Gastroesophageal sphincter (tissue), 4 donors: ENCODE measurements around the gene REM2. TPM values are rescaled to one million over a fixed set of nuclear protein-coding genes. Genes with fewer than 3 reads are reported as not detected.

ENCODE experiments used
- ATAC-seq: fragments of 150-250 bp; one replicate; pipeline ENCODE4 v1.9.1; 2016; ENCODE audit warnings: mild to moderate bottlenecking, moderate library complexity
- H3K27ac ChIP-seq, 4 donors: fragments of 200-600 bp; sonication (generic) in 3 of 4; 1 replicate in 3 of 4; 2 replicates in 1 of 4; pipeline ENCODE4 v1.5.1; 2016 to 2019
- H3K27me3 ChIP-seq: fragments of 200-600 bp; sonication (generic); one replicate; pipeline ENCODE4 v1.5.1; 2019
- H3K36me3 ChIP-seq, 2 donors: fragments of 200-600 bp; sonication (generic); one replicate each; pipeline ENCODE4 v1.5.1; 2019; ENCODE audit warnings: control low read depth in 1 of 2
- H3K4me1 ChIP-seq, 3 donors: fragments of 200-600 bp; sonication (generic); 1 replicate in 2 of 3; 2 replicates in 1 of 3; pipeline ENCODE4 v1.5.1; 2016 to 2019; ENCODE audit warnings: control low read depth in 2 of 3
- H3K4me3 ChIP-seq, 2 donors: fragments of 200-600 bp; sonication (generic); one replicate each; pipeline ENCODE4 v1.5.1; 2019; ENCODE audit warnings: mild to moderate bottlenecking in 1 of 2, moderate library complexity in 1 of 2
- H3K9me3 ChIP-seq, 3 donors: fragments of 200-600 bp; sonication (generic); one replicate each; pipeline ENCODE4 v1.5.1; 2017 to 2019; ENCODE audit warnings: control low read depth in 2 of 3
- CTCF ChIP-seq, 4 experiments: fragments of 200-600 bp in 2 of 4; fragments of 450-650 bp in 2 of 4; sonication (generic) in 1 of 4; IDR thresholded peaks; one replicate each; pipeline ENCODE4 v1.5.1; 2017 to 2019; ENCODE audit warnings: antibody characterized with exemption in 4 of 4, mild to moderate bottlenecking in 2 of 4, moderate library complexity in 2 of 4
- EP300 ChIP-seq: sonication (generic); formaldehyde crosslinking; IDR thresholded peaks from one replicate; pipeline ENCODE4 v1.6.1; 2017; ENCODE audit warnings: antibody characterized with exemption, mild to moderate bottlenecking
- POLR2A ChIP-seq, 2 donors: fragments of 450-650 bp; IDR thresholded peaks; one replicate each; pipeline ENCODE4 v1.6.1; 2017; ENCODE audit warnings: antibody characterized with exemption in 2 of 2, mild to moderate bottlenecking in 2 of 2, moderate library complexity in 1 of 2
- POLR2AphosphoS5 ChIP-seq: sonication (generic); formaldehyde crosslinking; IDR thresholded peaks from one replicate; pipeline ENCODE4 v1.6.1; 2017; ENCODE audit warnings: antibody characterized with exemption
- WGBS, 2 donors: methylation state at CpG; one replicate each; pipeline ENCODE4 v1.1.5; 2018; ENCODE audit warnings: low coverage in 1 of 2; 5-methylcytosine and 5-hydroxymethylcytosine counted together
- total RNA-seq, 4 donors: library from RNA; depleted of rRNA; stranded (reverse); fragments of >200 nt; gene quantifications; one replicate each; pipeline ENCODE4 v1.1.0, GENCODE V29; 2016

The REM2 gene
- total RNA-seq, 4 donors from 2014 or later = 0.20 to 0.93 (median 0.47) TPM

- 8 to 29% methylated on average over 2 to 9 of the region's 25 CpGs for WGBS, 2 donors
- peaks cover 0 to 45% of the 10 kb centered on the region in 2 donors for H3K36me3 ChIP-seq
- H3K27ac ChIP-seq = peak overlapping the region; percentile 96 to 99 (median 98)
- TF ChIP-seq POLR2AphosphoS5 (peak; percentile 66), CTCF (IDR thresholded peaks at IDR 0.05) (peak in 1 of 4 experiments; percentile 21), EP300 (no peak), POLR2A (IDR thresholded peaks at IDR 0.05) (peak; percentile 36 to 60)
- ATAC-seq = peak; percentile 78
- H3K27me3 ChIP-seq = no peaks in the 10 kb centered on the region
- peaks cover 0 to 61% (median 16%) of the 10 kb centered on the region in 3 donors for H3K4me1 ChIP-seq
- peak overlapping the region; percentile 92 to 96 for H3K4me3 ChIP-seq
- H3K9me3 ChIP-seq = no peaks in the 10 kb centered on the region
Observed at GRCh38 chr14:22837750-22838538, 45.1 kb upstream of the REM2 start.

GRCh38 chr14:22838631-22839041, 44.4 kb upstream of the REM2 start:
- H3K27me3 ChIP-seq = no peaks in the 10 kb centered on the region
- peak; percentile 18 for ATAC-seq
- peaks cover 0 to 68% (median 16%) of the 10 kb centered on the region in 3 donors for H3K4me1 ChIP-seq
- no peaks in the 10 kb centered on the region for H3K9me3 ChIP-seq
- TF ChIP-seq EP300 (no peak), POLR2AphosphoS5 (no peak), CTCF (IDR thresholded peaks at IDR 0.05) (no peak), POLR2A (IDR thresholded peaks at IDR 0.05) (no peak)
- peak overlapping the region; percentile 92 to 96 for H3K4me3 ChIP-seq
- WGBS, 2 donors = 0 to 13% methylated on average over 1 to 3 of the region's 6 CpGs
- peak overlapping the region; percentile 96 to 99 (median 98) for H3K27ac ChIP-seq
- H3K36me3 ChIP-seq = peaks cover 0 to 47% of the 10 kb centered on the region in 2 donors

DNA sequence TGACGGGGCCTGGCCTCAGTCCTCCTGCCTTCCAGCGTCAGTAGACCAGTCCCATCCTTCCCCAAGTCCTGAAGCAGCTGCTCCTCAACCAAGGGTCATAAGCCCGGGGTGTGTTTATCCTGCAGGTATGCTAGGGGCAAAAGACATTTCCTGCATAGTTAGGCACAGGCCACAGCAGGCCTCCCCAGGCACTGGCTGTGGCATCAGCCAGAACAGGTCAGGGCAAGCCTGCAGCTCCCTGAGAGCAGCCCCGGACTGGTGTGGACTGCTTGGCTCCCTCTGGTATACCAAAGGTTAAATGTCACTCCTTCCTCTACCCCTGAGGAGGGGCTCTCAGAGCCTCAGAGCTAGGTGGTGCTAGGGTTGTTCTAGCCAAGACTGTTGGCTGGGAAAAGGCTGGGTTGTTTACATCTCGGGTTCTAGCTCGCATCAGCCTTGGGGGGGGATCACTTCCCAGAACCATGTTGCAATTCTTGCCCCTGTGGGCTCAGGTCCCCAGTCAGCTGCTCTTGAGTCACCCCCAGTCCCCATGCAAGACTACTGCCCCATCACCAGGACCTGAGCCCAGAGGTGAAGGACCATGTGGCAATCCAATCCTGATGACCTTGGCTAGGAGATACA, 43.8 kb upstream of the REM2 start:
- Histone ChIP-seq H3K27ac (peak overlapping the region; percentile 96 to 99 (median 98)), H3K36me3 (peaks cover 0 to 47% of the 10 kb centered on the region in 2 donors), H3K4me1 (peaks cover 0 to 71% (median 16%) of the 10 kb centered on the region in 3 donors), H3K27me3 (no peaks in the 10 kb centered on the region), H3K4me3 (peak overlapping the region; percentile 92 to 96), H3K9me3 (no peaks in the 10 kb centered on the region)
- 0 to 40% methylated on average over 1 to 2 of the region's 6 CpGs for WGBS, 2 donors
- peak; percentile 51 for ATAC-seq
- TF ChIP-seq POLR2A (IDR thresholded peaks at IDR 0.05) (no peak), POLR2AphosphoS5 (peak; percentile 81)

GRCh38 chr14:22841311-22841710, 41.7 kb upstream of the REM2 start:
- no peaks in the 10 kb centered on the region for H3K27me3 ChIP-seq
- no peak overlapping the region for H3K4me3 ChIP-seq
- no peak for ATAC-seq
- peaks cover 0 to 57% of the 10 kb centered on the region in 2 donors for H3K36me3 ChIP-seq
- no peak for TF ChIP-seq POLR2A (IDR thresholded peaks at IDR 0.05)
- H3K4me1 ChIP-seq = peaks cover 0 to 86% (median 17%) of the 10 kb centered on the region in 3 donors
- H3K9me3 ChIP-seq = no peaks in the 10 kb centered on the region
- H3K27ac ChIP-seq = peak overlapping the region in 3 of 4 donors; percentile 39 to 90 (median 51)
- 67 to 78% methylated on average over 1 to 3 of the region's 9 CpGs for WGBS, 2 donors

- peaks cover 0 to 62% of the 10 kb centered on the region in 2 donors for H3K36me3 ChIP-seq
- WGBS, 2 donors = 85% methylated on average over 5 of the region's 8 CpGs; no CpG with 5 or more reads in 1 of the 2 donors
Observed at GRCh38 chr14:22841769-22842168, 41.3 kb upstream of the REM2 start.

More at GRCh38 chr14:22841769-22842168, 41.3 kb upstream of the REM2 start:
- TF ChIP-seq POLR2AphosphoS5 (no peak), EP300 (no peak), CTCF (IDR thresholded peaks at IDR 0.05) (no peak), POLR2A (IDR thresholded peaks at IDR 0.05) (no peak)
- Histone ChIP-seq H3K4me3 (no peak overlapping the region), H3K27me3 (no peaks in the 10 kb centered on the region), H3K4me1 (peaks cover 0 to 90% (median 21%) of the 10 kb centered on the region in 3 donors), H3K27ac (peak overlapping the region in 3 of 4 donors; percentile 39 to 90 (median 51)), H3K9me3 (no peaks in the 10 kb centered on the region)
- ATAC-seq = no peak
